ENCODE data around the gene DNAJC27.
A peak's percentile ranks its signal among the peaks of the same experiment; 100 is the strongest.

The DNAJC27 gene

GRCh38 chr2:24924266-24924665 lies 47.5 kb downstream of the DNAJC27 start:
- no peak for DNase-seq

- DNase-seq: no peak
Measured at GRCh38 chr2:24923106-24923505, 48.6 kb downstream of the DNAJC27 start.

- DNase-seq: no peak
Measured at GRCh38 chr2:24922556-24922955, 49.2 kb downstream of the DNAJC27 start.

- peak; percentile 36 for DNase-seq
Measured at GRCh38 chr2:24920809-24921441, 50.8 kb downstream of the DNAJC27 start.

- peak; percentile 84 for DNase-seq
Measured at GRCh38 chr2:24920098-24920808, 51.5 kb downstream of the DNAJC27 start, which contains the start of gene ADCY3. ADCY3 (minus strand) TSS chr2:24920237; CDS start chr2:24918987, 1,250 bp downstream.

GRCh38 chr2:24919506-24920097 lies 52.2 kb downstream of the DNAJC27 start:
- peak; percentile 62 for DNase-seq

GRCh38 chr2:24919037-24919505 lies 52.7 kb downstream of the DNAJC27 start:
- DNase-seq: peak; percentile 80

- no peak for DNase-seq
Measured at GRCh38 chr2:24918326-24919036, 53.3 kb downstream of the DNAJC27 start.

GRCh38 chr2:24917731-24918325 lies 53.9 kb downstream of the DNAJC27 start:
- DNase-seq: no peak

GRCh38 chr2:24917086-24917485 lies 54.7 kb downstream of the DNAJC27 start:
- DNase-seq: peak; percentile 41

- DNase-seq: no peak
Measured at GRCh38 chr2:24915796-24916195, 56.0 kb downstream of the DNAJC27 start.

- DNase-seq: no peak
Measured at GRCh38 chr2:24915175-24915574, 56.6 kb downstream of the DNAJC27 start.

GRCh38 chr2:24914713-24915112 lies 57.0 kb downstream of the DNAJC27 start:
- no peak for DNase-seq

GRCh38 chr2:24913911-24914310 lies 57.8 kb downstream of the DNAJC27 start:
- DNase-seq: no peak

GRCh38 chr2:24912986-24913385 lies 58.8 kb downstream of the DNAJC27 start:
- DNase-seq: no peak

- DNase-seq: no peak
Measured at GRCh38 chr2:24912523-24912922, 59.2 kb downstream of the DNAJC27 start.

GRCh38 chr2:24910245-24910644 lies 61.5 kb downstream of the DNAJC27 start:
- DNase-seq: no peak

- no peak for DNase-seq
Measured at GRCh38 chr2:24909555-24910177, 62.1 kb downstream of the DNAJC27 start.

GRCh38 chr2:24908461-24908901 lies 63.3 kb downstream of the DNAJC27 start:
- no peak for DNase-seq

GRCh38 chr2:24907116-24907515 lies 64.6 kb downstream of the DNAJC27 start:
- DNase-seq: no peak

GRCh38 chr2:24906466-24906865 lies 65.3 kb downstream of the DNAJC27 start:
- no peak for DNase-seq
